ENCODE data around the gene TIGAR. TPM values are rescaled to one million over a fixed set of nuclear protein-coding genes. Genes with fewer than 3 reads are reported as not detected.
A peak's percentile ranks its signal among the peaks of the same experiment; 100 is the strongest.

TIGAR gene
- total and polyA plus RNA-seq, 2 of the 8 experiments (the other 6 are each of a cell fraction or from before 2014, with no cell fraction given), result 3.8 to 26.4 TPM

DNA sequence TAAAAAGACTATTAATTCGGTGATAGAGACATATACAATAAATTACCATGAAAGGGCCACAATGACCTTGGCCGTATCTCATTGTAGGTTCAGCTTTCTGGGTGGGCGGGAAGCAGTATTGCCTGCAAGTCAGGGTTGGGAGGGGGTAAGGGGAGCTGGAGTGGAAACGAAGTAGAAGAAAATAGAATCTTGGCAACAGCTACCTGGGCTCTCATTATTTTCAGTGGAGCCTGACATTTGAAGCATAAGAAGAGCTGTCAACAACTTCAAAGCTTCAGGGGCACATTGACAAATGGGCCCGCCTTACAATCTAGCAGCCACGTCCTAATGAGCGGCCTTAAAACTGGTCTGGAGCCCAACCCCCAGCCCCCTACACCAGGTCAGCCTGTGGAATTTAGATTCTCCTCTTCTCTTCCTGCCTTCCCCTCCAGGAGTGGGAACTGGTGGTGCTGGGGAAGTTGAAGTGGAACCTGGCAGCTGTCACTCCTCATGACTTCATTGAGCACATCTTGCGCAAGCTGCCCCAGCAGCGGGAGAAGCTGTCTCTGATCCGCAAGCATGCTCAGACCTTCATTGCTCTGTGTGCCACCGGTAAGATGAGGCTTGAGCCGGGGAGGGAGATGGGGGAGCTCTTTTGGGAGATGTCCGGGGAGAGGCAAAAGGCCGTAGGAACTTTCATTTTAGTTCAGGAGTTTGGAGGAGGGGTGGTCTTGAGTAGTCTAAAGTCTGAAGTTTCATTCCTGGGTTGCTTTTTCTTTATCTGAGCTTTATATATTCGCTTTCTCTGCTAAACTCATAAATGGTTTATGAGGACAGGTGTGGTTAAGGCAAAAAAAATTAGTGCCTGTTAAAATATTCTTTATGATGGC is 42.5 kb upstream of the TIGAR start:
- Histone ChIP-seq H3K56ac (replicated peaks; ENCODE audit: insufficient read length, low read depth, low read length) (no peak overlapping the region), H2BK5ac (ENCODE audit: low read depth, low read length) (no peak overlapping the region), H2AFZ (ENCODE audit: low read length) (no peak overlapping the region), H4K8ac (ENCODE audit: extremely low read depth, insufficient read depth, low read length) (no peak overlapping the region), H3K23me2 (ENCODE audit: low read depth, low read length) (peaks cover 8% of the 10 kb centered on the region; the same call in 1 of the 2 replicates), H3K27me3 (replicated peaks in 1 of 4; ENCODE audit: control insufficient read depth in 3 of 4, extremely low read depth in 1 of 4, insufficient read depth in 3 of 4, low read length in 3 of 4) (no peaks in the 10 kb centered on the region), H3K9me3 (ENCODE audit: insufficient read depth in 2 of 2, low read depth in 1 of 2, low read length in 1 of 2) (no peaks in the 10 kb centered on the region), H3K27ac (ENCODE audit: low read depth, low read length) (no peak overlapping the region), H3K14ac (ENCODE audit: insufficient read length) (no peak overlapping the region), H3K79me2 (ENCODE audit: control insufficient read depth in 1 of 2, insufficient read depth in 2 of 2, low read length in 2 of 2) (peaks cover 7 to 96% of the 10 kb centered on the region in 2 experiments; a peak in 3 of 4 replicates), H3K4me1 (replicated peaks in 1 of 4; ENCODE audit: control insufficient read depth in 3 of 4, insufficient read depth in 4 of 4, low read length in 3 of 4) (peaks cover 0 to 18% (median 10%) of the 10 kb centered on the region in 4 experiments), H3K79me1 (ENCODE audit: low read depth, low read length) (peaks cover 15% of the 10 kb centered on the region; the same call in 1 of the 2 replicates), H2AK5ac (ENCODE audit: low read depth, low read length) (no peak overlapping the region), H2BK120ac (replicated peaks; ENCODE audit: low read depth, low read length) (no peak overlapping the region), H4K5ac (ENCODE audit: insufficient read length, low read depth, low read length) (no peak overlapping the region), H2BK20ac (ENCODE audit: low read length) (no peak overlapping the region), H3K36me3 (ENCODE audit: control insufficient read depth in 2 of 4, insufficient read depth in 4 of 4, low read length in 3 of 4) (peaks cover 42 to 75% (median 63%) of the 10 kb centered on the region in 4 experiments), H3K9ac (replicated peaks in 1 of 4; ENCODE audit: extremely low read depth in 1 of 4, low read depth in 3 of 4, low read length in 3 of 4) (no peak overlapping the region; a peak in 1 of 7 replicates), H3K4me3 (ENCODE audit: extremely low read depth in 1 of 4, insufficient read depth in 2 of 4, low read depth in 3 of 4, low read length in 4 of 4) (no peak overlapping the region), H3K4ac (replicated peaks; ENCODE audit: insufficient read length, low read depth, low read length) (no peak overlapping the region), H3K23ac (ENCODE audit: insufficient read length) (no peak overlapping the region), H4K20me1 (replicated peaks in 1 of 2; ENCODE audit: control insufficient read depth in 1 of 2, insufficient read depth in 2 of 2, low read length in 2 of 2) (peaks cover 18 to 47% of the 10 kb centered on the region in 2 experiments), H2BK15ac (ENCODE audit: low read length) (no peak overlapping the region), H4K91ac (replicated peaks; ENCODE audit: insufficient read length, low read length) (no peak overlapping the region), H3K4me2 (ENCODE audit: insufficient read depth in 1 of 2, low read depth in 2 of 2, low read length in 2 of 2) (peak overlapping the region in 1 of 2 experiments; percentile 24; a peak in 2 of 4 replicates), H3K18ac (ENCODE audit: extremely low read depth, low read length) (no peak overlapping the region), H2BK12ac (ENCODE audit: low read depth, low read length) (no peak overlapping the region)
- CTCF ChIA-PET (ENCODE audit: partially characterized antibody), result interaction anchor here (0.7 to 6.7 kb wide), 31 partner anchors 8 to 999 kb away, joined by 3 to 52 read pairs (median 4); no protein-coding TSS in a partner anchor
- no peak for FAIRE-seq
- TF ChIP-seq CHD1 (IDR thresholded peaks at IDR 0.05; ENCODE audit: low read depth, low read length) (no peak), CEBPB (IDR thresholded peaks at IDR 0.05; ENCODE audit: low read depth, low read length) (peak; percentile 51; the same call in 1 of the 2 replicates), POLR2A (IDR thresholded peaks at IDR 0.05; ENCODE audit: control extremely low read depth in 1 of 2, low read depth in 2 of 2, low read length in 2 of 2) (peak in 1 of 2 experiments; percentile 35; a peak in 1 of 3 replicates), POLR2AphosphoS5 (IDR thresholded peaks at IDR 0.05; ENCODE audit: low read depth, low read length) (0 out of 2 replicates have a peak, but pooled peaks have one; percentile 18), SIRT6 (IDR thresholded peaks at IDR 0.05; ENCODE audit: low read length) (no peak)
- TF ChIP-seq, protein P1, sequence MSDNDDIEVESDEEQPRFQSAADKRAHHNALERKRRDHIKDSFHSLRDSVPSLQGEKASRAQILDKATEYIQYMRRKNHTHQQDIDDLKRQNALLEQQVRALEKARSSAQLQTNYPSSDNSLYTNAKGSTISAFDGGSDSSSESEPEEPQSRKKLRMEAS (IDR thresholded peaks at IDR 0.05), result no peak
- DNase-seq (ENCODE audit: low read depth in 1 of 2, low spot score in 2 of 2), result peak in 1 of 2 experiments; percentile 36
- 89% methylated on average over 15 of the region's 15 CpGs; no CpG with 5 or more reads in 1 of the 2 experiments for WGBS, 2 experiments (ENCODE audit: extremely low coverage in 1 of 2, insufficient coverage in 1 of 2, insufficient read length in 1 of 2, insufficient replicate concordance in 2 of 2, low coverage in 1 of 2, low lambda C conversion rate in 2 of 2, missing lambda C conversion rate in 1 of 2)
- POLR2A ChIA-PET (ENCODE audit: partially characterized antibody), result interaction anchor here (0.7 to 29.3 kb wide), 14 partner anchors 8 to 253 kb away, joined by 3 to 531 read pairs (median 3); no protein-coding TSS in a partner anchor
